Liver (tissue), 9 donors: Measurements from ENCODE around the gene CADM2. TPM values are rescaled to one million over a fixed set of nuclear protein-coding genes. Genes with fewer than 3 reads are reported as not detected.

Experiments used
- DNase-seq: peaks from one replicate; pipeline ENCODE4 v3.0.0-alpha.2; 2017; ENCODE audit warnings: low spot score
- H3K27ac ChIP-seq, 2 donors: one replicate each; pipeline ENCODE4 v1.7.0; 2013; ENCODE audit warnings: inconsistent platforms in 2 of 2, low read length in 2 of 2, control low read depth in 1 of 2, low read depth in 1 of 2, mild to moderate bottlenecking in 1 of 2
- H3K27me3 ChIP-seq, 4 donors: one replicate each; pipeline versions ENCODE4 v1.6.1 to v1.7.0; 2013; ENCODE audit warnings: low read length in 3 of 4, inconsistent platforms in 1 of 4, mild to moderate bottlenecking in 1 of 4, moderate library complexity in 1 of 4; ENCODE audit not compliant: control insufficient read depth in 4 of 4, insufficient read depth in 4 of 4
- H3K36me3 ChIP-seq, 4 donors: one replicate each; pipeline versions ENCODE4 v1.6.1 to v1.7.0; 2013; ENCODE audit warnings: low read length in 3 of 4, mild to moderate bottlenecking in 3 of 4, low read depth in 1 of 4, moderate library complexity in 1 of 4; ENCODE audit not compliant: control insufficient read depth in 4 of 4, insufficient read depth in 3 of 4
- H3K4me1 ChIP-seq, 4 donors: one replicate each; pipeline versions ENCODE4 v1.6.1 to v1.7.0; 2013; ENCODE audit warnings: low read length in 3 of 4, mild to moderate bottlenecking in 3 of 4, moderate library complexity in 1 of 4; ENCODE audit not compliant: control insufficient read depth in 4 of 4, insufficient read depth in 4 of 4
- H3K4me3 ChIP-seq, 3 donors: one replicate each; pipeline versions ENCODE4 v1.6.1 to v1.7.0; 2013; ENCODE audit warnings: low read length in 3 of 3, control low read depth in 1 of 3, low read depth in 1 of 3, mild to moderate bottlenecking in 1 of 3
- H3K9ac ChIP-seq, 2 donors: one replicate each; pipeline ENCODE4 v1.7.0; 2013; ENCODE audit warnings: low read length in 2 of 2, mild to moderate bottlenecking in 2 of 2, moderate library complexity in 2 of 2, control low read depth in 1 of 2, low read depth in 1 of 2
- H3K9me3 ChIP-seq, 4 donors: one replicate each; pipeline versions ENCODE4 v1.6.1 to v1.7.0; 2013; ENCODE audit warnings: low read length in 3 of 4; ENCODE audit not compliant: control insufficient read depth in 4 of 4
- EGR1 ChIP-seq, 2 donors: IDR thresholded peaks; 2 replicates each; pipeline ENCODE4 v1.6.1; 2016 to 2018; ENCODE audit warnings: antibody characterized with exemption in 2 of 2, low read depth in 2 of 2
- FOXA1 ChIP-seq: IDR thresholded peaks from 2 replicates; pipeline ENCODE4 v1.6.1; 2016; ENCODE audit warnings: antibody characterized with exemption
- FOXA2 ChIP-seq: IDR thresholded peaks from 2 replicates; pipeline ENCODE4 v1.6.1; 2016; ENCODE audit warnings: antibody characterized with exemption
- GABPA ChIP-seq, 2 donors: IDR thresholded peaks in 1 of 2; conservative IDR thresholded peaks in 1 of 2; 2 replicates each; pipeline ENCODE4 v1.6.1; 2016; ENCODE audit warnings: antibody characterized with exemption in 2 of 2, mild to moderate bottlenecking in 1 of 2, moderate library complexity in 1 of 2
- HNF4A ChIP-seq, 2 donors: conservative IDR thresholded peaks; 2 replicates each; pipeline ENCODE4 v1.6.1; 2016; ENCODE audit warnings: antibody characterized with exemption in 2 of 2, mild to moderate bottlenecking in 2 of 2
- HNF4G ChIP-seq: IDR thresholded peaks from 2 replicates; pipeline ENCODE4 v1.6.1; 2016; ENCODE audit warnings: antibody characterized with exemption
- NR2F2 ChIP-seq: IDR thresholded peaks from 2 replicates; pipeline ENCODE4 v1.6.1; 2016; ENCODE audit warnings: antibody characterized with exemption
- RAD21 ChIP-seq, 2 donors: IDR thresholded peaks; 2 replicates each; pipeline ENCODE4 v1.6.1; 2016; ENCODE audit warnings: antibody characterized with exemption in 2 of 2, mild to moderate bottlenecking in 2 of 2
- RXRA ChIP-seq, 2 donors: IDR thresholded peaks; 2 replicates each; pipeline ENCODE4 v1.6.1; 2017 to 2018; ENCODE audit warnings: antibody characterized with exemption in 2 of 2, mild to moderate bottlenecking in 1 of 2
- SP1 ChIP-seq: IDR thresholded peaks from 2 replicates; pipeline ENCODE4 v1.6.1; 2018; ENCODE audit warnings: antibody characterized with exemption, mild to moderate bottlenecking
- TAF1 ChIP-seq: conservative IDR thresholded peaks from 2 replicates; pipeline ENCODE4 v1.6.1; 2016; ENCODE audit warnings: antibody characterized with exemption, mild to moderate bottlenecking
- YY1 ChIP-seq: IDR thresholded peaks from 2 replicates; pipeline ENCODE4 v1.6.1; 2016; ENCODE audit warnings: antibody characterized with exemption, mild to moderate bottlenecking
- WGBS: extraction: QIAGEN DNeasy Blood & Tissue Kit; methylation state at CpG from one replicate; pipeline ENCODE4 v1.1.7; 2013; 5-methylcytosine and 5-hydroxymethylcytosine counted together
- polyA plus RNA-seq, 2 donors: library from polyadenylated mRNA; stranded (reverse) in 1 of 2; unstranded in 1 of 2; fragments of 200-250 nt in 1 of 2; fragments of >200 nt in 1 of 2; fragmentation: Nextera tagmentation in 1 of 2; extraction: Ambion mirVana in 1 of 2; gene quantifications; one replicate each; pipeline versions ENCODE4 v1.2.1 to v1.2.3, GENCODE V29; 2013 to 2015
- total RNA-seq, 2 donors: library from RNA; depleted of rRNA; stranded (reverse); fragments of >200 nt; gene quantifications; one replicate each; pipeline ENCODE4 v1.2.3, GENCODE V29; 2014
- TF ChIP-seq, protein P1 (sequence below): IDR thresholded peaks from 2 replicates; pipeline ENCODE4 v1.6.1; 2016; ENCODE audit warnings: antibody characterized with exemption
- TF ChIP-seq, protein P2 (sequence below): fragments of 150-350 bp; IDR thresholded peaks from 2 replicates; pipeline ENCODE4 v1.5.1; 2017; ENCODE audit warnings: improper control_type of control experiment, low read depth, low read length; ENCODE audit not compliant: missing input control
- TF ChIP-seq, protein P3 (sequence below): IDR thresholded peaks from 2 replicates; pipeline ENCODE4 v1.6.1; 2016; ENCODE audit warnings: antibody characterized with exemption
- TF ChIP-seq, protein P4 (sequence below): IDR thresholded peaks from 2 replicates; pipeline ENCODE4 v1.6.1; 2016; ENCODE audit warnings: antibody characterized with exemption, mild to moderate bottlenecking
- TF ChIP-seq, protein P5 (sequence below): IDR thresholded peaks from 2 replicates; pipeline ENCODE4 v1.6.1; 2016; ENCODE audit warnings: antibody characterized with exemption
- donor health status: healthy.
- donor health status: healthy.
- donor health status: healthy.
- donor health status: healthy.
- donor health status: healthy.

Gene CADM2
- total and polyA plus RNA-seq, 4 donors, result 0.35 to 0.92 (median 0.51) TPM

DNA sequence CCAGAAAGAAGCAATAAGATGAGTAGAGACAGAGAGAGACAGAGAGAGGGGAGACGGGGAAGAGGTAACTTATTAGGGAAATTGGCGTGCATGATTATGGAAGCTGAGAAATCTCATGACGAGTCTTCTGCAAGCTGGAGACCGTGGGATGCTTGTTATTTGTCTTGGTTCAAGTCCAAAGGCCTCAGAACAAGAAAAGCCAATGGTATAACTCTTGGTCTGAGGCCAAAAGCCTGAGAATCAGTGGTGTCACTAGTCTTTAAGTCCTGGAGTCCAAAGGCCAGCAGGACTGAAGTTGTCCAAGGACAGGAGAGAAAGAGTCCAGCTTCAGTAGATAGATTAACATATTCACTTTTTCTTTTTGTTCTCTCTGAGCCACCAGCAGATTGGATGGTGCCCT is 613.6 kb downstream of the CADM2 start:
- H3K4me1 ChIP-seq, result no peaks in the 10 kb centered on the region
- no peaks in the 10 kb centered on the region for H3K36me3 ChIP-seq
- no peak overlapping the region for H3K4me3 ChIP-seq
- WGBS, result 62% methylated on average over 4 of the region's 4 CpGs
- H3K9ac ChIP-seq, result no peak overlapping the region
- H3K27me3 ChIP-seq, result no peaks in the 10 kb centered on the region
- TF ChIP-seq, protein P1, sequence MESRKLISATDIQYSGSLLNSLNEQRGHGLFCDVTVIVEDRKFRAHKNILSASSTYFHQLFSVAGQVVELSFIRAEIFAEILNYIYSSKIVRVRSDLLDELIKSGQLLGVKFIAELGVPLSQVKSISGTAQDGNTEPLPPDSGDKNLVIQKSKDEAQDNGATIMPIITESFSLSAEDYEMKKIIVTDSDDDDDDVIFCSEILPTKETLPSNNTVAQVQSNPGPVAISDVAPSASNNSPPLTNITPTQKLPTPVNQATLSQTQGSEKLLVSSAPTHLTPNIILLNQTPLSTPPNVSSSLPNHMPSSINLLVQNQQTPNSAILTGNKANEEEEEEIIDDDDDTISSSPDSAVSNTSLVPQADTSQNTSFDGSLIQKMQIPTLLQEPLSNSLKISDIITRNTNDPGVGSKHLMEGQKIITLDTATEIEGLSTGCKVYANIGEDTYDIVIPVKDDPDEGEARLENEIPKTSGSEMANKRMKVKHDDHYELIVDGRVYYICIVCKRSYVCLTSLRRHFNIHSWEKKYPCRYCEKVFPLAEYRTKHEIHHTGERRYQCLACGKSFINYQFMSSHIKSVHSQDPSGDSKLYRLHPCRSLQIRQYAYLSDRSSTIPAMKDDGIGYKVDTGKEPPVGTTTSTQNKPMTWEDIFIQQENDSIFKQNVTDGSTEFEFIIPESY, result no peak
- TF ChIP-seq HNF4G (no peak), HNF4A (conservative IDR thresholded peaks at IDR 0.05) (no peak), FOXA1 (no peak), NR2F2 (no peak), RAD21 (IDR thresholded peaks at IDR 0.05) (no peak), TAF1 (no peak), YY1 (no peak), FOXA2 (no peak), RXRA (IDR thresholded peaks at IDR 0.05) (no peak), EGR1 (IDR thresholded peaks at IDR 0.05; ENCODE audit: low read depth in 2 of 2) (no peak), GABPA (IDR thresholded peaks at IDR 0.05 in 1 of 2, conservative IDR thresholded peaks at IDR 0.05 in 1 of 2) (no peak), SP1 (no peak)
- TF ChIP-seq, protein P2, sequence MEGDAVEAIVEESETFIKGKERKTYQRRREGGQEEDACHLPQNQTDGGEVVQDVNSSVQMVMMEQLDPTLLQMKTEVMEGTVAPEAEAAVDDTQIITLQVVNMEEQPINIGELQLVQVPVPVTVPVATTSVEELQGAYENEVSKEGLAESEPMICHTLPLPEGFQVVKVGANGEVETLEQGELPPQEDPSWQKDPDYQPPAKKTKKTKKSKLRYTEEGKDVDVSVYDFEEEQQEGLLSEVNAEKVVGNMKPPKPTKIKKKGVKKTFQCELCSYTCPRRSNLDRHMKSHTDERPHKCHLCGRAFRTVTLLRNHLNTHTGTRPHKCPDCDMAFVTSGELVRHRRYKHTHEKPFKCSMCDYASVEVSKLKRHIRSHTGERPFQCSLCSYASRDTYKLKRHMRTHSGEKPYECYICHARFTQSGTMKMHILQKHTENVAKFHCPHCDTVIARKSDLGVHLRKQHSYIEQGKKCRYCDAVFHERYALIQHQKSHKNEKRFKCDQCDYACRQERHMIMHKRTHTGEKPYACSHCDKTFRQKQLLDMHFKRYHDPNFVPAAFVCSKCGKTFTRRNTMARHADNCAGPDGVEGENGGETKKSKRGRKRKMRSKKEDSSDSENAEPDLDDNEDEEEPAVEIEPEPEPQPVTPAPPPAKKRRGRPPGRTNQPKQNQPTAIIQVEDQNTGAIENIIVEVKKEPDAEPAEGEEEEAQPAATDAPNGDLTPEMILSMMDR, result no peak
- TF ChIP-seq, protein P3, sequence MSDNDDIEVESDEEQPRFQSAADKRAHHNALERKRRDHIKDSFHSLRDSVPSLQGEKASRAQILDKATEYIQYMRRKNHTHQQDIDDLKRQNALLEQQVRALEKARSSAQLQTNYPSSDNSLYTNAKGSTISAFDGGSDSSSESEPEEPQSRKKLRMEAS, result no peak
- TF ChIP-seq, protein P4, sequence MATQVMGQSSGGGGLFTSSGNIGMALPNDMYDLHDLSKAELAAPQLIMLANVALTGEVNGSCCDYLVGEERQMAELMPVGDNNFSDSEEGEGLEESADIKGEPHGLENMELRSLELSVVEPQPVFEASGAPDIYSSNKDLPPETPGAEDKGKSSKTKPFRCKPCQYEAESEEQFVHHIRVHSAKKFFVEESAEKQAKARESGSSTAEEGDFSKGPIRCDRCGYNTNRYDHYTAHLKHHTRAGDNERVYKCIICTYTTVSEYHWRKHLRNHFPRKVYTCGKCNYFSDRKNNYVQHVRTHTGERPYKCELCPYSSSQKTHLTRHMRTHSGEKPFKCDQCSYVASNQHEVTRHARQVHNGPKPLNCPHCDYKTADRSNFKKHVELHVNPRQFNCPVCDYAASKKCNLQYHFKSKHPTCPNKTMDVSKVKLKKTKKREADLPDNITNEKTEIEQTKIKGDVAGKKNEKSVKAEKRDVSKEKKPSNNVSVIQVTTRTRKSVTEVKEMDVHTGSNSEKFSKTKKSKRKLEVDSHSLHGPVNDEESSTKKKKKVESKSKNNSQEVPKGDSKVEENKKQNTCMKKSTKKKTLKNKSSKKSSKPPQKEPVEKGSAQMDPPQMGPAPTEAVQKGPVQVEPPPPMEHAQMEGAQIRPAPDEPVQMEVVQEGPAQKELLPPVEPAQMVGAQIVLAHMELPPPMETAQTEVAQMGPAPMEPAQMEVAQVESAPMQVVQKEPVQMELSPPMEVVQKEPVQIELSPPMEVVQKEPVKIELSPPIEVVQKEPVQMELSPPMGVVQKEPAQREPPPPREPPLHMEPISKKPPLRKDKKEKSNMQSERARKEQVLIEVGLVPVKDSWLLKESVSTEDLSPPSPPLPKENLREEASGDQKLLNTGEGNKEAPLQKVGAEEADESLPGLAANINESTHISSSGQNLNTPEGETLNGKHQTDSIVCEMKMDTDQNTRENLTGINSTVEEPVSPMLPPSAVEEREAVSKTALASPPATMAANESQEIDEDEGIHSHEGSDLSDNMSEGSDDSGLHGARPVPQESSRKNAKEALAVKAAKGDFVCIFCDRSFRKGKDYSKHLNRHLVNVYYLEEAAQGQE, result no peak
- TF ChIP-seq, protein P5, sequence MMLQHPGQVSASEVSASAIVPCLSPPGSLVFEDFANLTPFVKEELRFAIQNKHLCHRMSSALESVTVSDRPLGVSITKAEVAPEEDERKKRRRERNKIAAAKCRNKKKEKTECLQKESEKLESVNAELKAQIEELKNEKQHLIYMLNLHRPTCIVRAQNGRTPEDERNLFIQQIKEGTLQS, result no peak
- no peak for DNase-seq
- no peaks in the 10 kb centered on the region for H3K9me3 ChIP-seq
- H3K27ac ChIP-seq, result no peak overlapping the region

DNA sequence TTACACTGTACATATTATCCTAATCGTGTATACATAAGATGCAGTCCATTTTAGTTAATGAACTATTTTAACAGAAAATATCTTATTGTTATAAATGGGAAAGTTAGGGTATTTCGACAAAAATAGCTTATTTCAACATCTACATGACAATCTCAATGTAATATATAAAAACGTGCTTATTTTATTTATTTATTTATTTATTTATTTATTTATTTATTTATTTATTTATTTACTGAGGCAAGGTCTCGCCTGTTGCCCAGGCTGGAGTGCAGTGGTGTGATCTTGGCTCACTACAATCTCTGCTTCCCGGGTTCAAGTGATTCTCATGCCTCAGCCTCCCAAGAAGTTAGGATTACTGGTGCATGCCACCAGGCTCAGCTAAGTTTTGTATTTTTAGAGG is 614.2 kb downstream of the CADM2 start:
- no peak overlapping the region for H3K4me3 ChIP-seq
- DNase-seq, result no peak
- H3K4me1 ChIP-seq, result no peaks in the 10 kb centered on the region
- TF ChIP-seq, protein P5, result no peak
- TF ChIP-seq RAD21 (IDR thresholded peaks at IDR 0.05) (no peak), RXRA (IDR thresholded peaks at IDR 0.05) (no peak), GABPA (IDR thresholded peaks at IDR 0.05 in 1 of 2, conservative IDR thresholded peaks at IDR 0.05 in 1 of 2) (no peak), EGR1 (IDR thresholded peaks at IDR 0.05; ENCODE audit: low read depth in 2 of 2) (no peak)
- TF ChIP-seq, protein P3, result no peak
- H3K27me3 ChIP-seq, result no peaks in the 10 kb centered on the region
- 78% methylated on average over 5 of the region's 5 CpGs for WGBS
- H3K27ac ChIP-seq, result no peak overlapping the region
- no peaks in the 10 kb centered on the region for H3K36me3 ChIP-seq
- H3K9ac ChIP-seq, result no peak overlapping the region
- H3K9me3 ChIP-seq, result no peaks in the 10 kb centered on the region
